D721Med (cell line): ENCODE measurements around the gene DAB2IP.

ENCODE experiments used
- DNase-seq: peaks from one replicate; pipeline ENCODE4 v3.0.0; 2011; ENCODE audit warnings: low spot score; ENCODE audit not compliant: insufficient read length
- FAIRE-seq: peaks from 2 replicates; lab custom pipeline; 2011; peaks lifted over from hg19 to GRCh38; lab: Jason Lieb, UNC
- TF ChIP-seq, protein P1 (sequence below): IDR thresholded peaks from 2 replicates; pipeline ENCODE4 v1.5.1; 2012; ENCODE audit warnings: mild to moderate bottlenecking, control low read depth; ENCODE audit not compliant: insufficient read depth; ENCODE audit errors: missing control alignments

DAB2IP gene

GRCh38 chr9:121676926-121677325 lies 25.5 kb downstream of the DAB2IP start:
- FAIRE-seq = no peak
- TF ChIP-seq, protein P1, sequence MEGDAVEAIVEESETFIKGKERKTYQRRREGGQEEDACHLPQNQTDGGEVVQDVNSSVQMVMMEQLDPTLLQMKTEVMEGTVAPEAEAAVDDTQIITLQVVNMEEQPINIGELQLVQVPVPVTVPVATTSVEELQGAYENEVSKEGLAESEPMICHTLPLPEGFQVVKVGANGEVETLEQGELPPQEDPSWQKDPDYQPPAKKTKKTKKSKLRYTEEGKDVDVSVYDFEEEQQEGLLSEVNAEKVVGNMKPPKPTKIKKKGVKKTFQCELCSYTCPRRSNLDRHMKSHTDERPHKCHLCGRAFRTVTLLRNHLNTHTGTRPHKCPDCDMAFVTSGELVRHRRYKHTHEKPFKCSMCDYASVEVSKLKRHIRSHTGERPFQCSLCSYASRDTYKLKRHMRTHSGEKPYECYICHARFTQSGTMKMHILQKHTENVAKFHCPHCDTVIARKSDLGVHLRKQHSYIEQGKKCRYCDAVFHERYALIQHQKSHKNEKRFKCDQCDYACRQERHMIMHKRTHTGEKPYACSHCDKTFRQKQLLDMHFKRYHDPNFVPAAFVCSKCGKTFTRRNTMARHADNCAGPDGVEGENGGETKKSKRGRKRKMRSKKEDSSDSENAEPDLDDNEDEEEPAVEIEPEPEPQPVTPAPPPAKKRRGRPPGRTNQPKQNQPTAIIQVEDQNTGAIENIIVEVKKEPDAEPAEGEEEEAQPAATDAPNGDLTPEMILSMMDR = no peak
- DNase-seq = no peak

DNA sequence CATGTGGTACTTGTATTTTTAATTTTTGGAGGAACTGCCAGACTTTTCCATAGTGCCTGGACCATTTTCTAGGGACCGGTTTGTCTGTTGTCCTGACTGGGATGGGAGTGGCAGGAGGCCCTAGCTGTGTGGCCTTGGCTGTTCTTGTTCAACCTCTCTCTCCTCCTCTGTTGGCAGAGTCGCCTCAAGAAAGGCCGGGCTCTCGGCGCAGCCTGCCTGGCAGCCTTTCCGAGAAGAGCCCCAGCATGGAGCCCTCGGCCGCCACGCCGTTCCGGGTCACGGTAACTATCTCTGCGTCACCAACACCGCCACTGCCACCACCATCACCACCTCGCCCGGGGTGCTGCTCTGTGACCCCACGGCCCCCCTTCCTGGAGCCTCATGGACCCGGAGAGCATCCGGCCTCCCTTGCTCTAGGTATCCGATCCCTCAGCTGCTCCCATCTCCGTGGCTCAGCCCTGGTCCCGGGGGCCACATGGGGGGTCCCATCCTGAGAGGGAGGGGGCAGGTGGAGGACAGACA lies 27.1 kb downstream of the DAB2IP start:
- TF ChIP-seq, protein P1 = no peak
- FAIRE-seq (no peak), DNase-seq (no peak)

DNA sequence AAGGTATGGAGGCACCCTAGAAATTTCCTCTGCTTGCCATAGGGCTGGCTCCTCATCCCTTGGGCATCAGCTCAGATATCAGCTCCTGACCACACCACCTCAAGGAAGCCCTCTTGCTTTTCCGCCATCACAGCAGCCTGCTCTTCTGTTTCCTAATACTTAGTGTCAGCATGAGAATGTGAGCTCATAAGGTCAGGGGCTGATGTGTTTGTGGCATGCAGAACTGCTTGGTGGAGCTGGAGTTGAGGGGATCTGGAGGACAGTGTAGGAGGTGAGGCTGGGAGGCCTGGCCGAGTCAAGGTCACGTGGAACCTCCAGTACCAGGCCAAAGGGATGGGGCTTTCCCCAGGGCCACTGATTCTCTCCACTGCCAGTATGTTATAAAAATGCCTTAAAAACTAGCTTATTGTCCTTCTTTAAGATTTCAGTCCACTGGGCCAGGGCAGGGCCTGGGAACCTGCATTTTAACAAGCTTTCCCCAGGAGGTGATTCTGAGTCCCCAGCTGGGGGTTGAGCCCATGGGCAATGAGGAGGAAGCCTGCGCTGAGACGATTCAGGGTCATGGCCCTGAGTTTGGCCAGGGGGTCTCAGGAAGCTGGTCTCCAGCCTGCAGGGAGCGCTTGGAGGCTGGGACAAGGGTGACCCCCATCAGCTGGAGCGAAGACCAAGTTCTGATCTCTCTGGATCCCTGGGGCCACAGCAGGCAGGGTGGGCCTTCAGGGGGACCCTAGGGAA lies 28.6 kb downstream of the DAB2IP start:
- FAIRE-seq (no peak), DNase-seq (no peak)
- TF ChIP-seq, protein P1 = no peak

- DNase-seq = no peak
- TF ChIP-seq, protein P1 = no peak
- no peak for FAIRE-seq
Observed at GRCh38 chr9:121681404-121681803, 30.0 kb downstream of the DAB2IP start.

- FAIRE-seq = no peak
- TF ChIP-seq, protein P1 = no peak
Observed at GRCh38 chr9:121682201-121682600, 30.8 kb downstream of the DAB2IP start.

DNA sequence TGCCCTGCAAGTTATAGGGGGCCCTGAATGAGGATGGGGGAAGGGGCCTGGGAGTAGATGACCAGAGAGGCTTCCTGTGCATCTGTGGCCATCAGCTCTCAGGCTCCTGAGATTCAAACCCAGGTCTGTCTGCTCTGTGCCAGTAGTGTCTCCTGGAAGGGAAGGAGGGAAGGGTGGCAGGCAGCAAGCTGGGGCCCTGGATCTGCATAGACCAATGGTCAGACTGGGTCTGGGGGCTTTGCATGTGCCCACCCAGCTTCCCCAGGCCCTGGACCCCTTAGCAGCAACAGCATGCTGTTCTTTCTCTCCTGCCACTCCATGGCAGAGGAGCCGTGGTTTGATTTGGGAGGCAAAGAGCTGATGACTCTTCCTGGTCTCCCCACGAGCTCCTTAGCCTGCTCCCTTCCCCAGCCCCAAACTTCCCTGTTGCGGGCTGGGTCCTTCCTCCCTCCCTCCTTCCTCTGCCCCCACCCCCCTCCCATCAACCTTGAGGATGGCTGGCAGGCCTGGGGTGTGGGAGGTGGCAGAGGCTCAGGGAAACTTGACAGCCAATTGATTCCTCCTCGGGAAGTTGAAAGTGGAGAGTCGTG lies 31.6 kb downstream of the DAB2IP start:
- DNase-seq (no peak), FAIRE-seq (no peak)
- TF ChIP-seq, protein P1 = no peak

More at GRCh38 chr9:121682201-121682600, 30.8 kb downstream of the DAB2IP start:
- no peak for DNase-seq

DNA sequence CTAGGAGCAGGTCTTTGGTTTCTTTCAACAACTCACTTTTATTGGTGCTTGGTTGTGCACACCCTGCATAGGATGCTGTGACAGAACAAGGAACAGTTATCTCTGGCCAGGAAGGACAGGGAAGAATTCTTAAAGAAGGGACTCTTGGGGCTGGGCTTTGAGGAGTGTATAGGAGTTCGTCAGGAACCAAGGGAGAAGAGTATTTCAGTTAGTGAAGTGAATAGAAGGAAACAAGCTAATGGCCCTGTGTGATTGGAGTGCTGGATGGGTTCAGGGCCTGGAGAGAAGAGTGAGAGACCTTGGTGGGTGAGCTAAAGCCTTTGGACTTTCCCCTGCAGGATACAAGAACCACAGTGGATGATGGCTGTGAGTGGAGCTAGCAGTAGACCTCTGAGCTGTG lies 32.2 kb downstream of the DAB2IP start:
- DNase-seq = no peak
- TF ChIP-seq, protein P1 = no peak
- FAIRE-seq = no peak
